ENCODE results near the gene UNCX. TPM values are rescaled to one million over a fixed set of nuclear protein-coding genes. Genes with fewer than 3 reads are reported as not detected.
"Not testable (repeated sequence)": the region's sequence is repeated elsewhere in the genome, so short reads cannot be mapped to it uniquely, and the experiment has no call there.

Gene UNCX
- 0.65 and 1.7 TPM in 2 replicates for total RNA-seq

DNA sequence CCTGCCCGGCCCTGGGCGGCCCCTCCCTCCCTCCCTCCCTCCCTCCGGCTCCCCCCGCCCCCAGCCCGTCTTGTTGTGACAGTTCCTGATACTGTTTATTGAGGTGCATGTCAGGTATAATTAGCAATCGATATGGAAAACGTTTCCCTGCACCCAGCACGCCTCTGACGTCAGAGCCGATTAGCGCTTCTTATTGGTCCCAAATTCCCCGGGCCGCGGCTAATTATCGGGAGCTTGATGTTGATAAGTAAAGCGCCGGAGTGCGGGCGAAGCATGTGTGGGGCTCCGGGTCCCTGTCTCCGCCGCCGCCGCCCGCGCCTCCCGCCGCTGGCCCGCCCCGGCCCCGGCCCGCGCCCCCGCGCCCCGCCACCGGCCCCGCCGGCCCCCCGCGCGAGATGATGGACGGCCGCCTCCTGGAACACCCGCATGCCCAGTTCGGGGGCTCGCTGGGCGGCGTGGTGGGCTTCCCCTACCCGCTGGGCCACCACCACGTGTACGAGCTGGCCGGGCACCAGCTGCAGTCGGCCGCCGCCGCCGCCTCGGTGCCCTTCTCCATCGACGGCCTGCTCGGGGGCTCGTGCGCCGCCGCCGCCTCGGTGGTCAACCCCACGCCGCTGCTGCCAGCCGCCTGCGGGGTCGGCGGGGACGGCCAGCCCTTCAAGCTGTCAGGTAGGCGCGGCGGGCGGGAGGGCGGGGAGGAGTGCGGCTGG, at the start of gene UNCX:
UNCX (plus strand) TSS at position 250 of the 710 bp plus-strand sequence; CDS start at position 396, 146 bp downstream.
- TF ChIP-seq, protein P1, sequence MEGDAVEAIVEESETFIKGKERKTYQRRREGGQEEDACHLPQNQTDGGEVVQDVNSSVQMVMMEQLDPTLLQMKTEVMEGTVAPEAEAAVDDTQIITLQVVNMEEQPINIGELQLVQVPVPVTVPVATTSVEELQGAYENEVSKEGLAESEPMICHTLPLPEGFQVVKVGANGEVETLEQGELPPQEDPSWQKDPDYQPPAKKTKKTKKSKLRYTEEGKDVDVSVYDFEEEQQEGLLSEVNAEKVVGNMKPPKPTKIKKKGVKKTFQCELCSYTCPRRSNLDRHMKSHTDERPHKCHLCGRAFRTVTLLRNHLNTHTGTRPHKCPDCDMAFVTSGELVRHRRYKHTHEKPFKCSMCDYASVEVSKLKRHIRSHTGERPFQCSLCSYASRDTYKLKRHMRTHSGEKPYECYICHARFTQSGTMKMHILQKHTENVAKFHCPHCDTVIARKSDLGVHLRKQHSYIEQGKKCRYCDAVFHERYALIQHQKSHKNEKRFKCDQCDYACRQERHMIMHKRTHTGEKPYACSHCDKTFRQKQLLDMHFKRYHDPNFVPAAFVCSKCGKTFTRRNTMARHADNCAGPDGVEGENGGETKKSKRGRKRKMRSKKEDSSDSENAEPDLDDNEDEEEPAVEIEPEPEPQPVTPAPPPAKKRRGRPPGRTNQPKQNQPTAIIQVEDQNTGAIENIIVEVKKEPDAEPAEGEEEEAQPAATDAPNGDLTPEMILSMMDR (conservative IDR thresholded peaks at IDR 0.05; ENCODE audit: low read depth, low read length) = no peak
- DNase-seq (ENCODE audit: low read depth) = no peak
- H3K4me3 ChIP-seq (ENCODE audit: low read depth, low read length) = no peak within 1 kb of the TSS

GRCh38 chr7:1187127-1187526, 45.5 kb upstream of the UNCX start:
- TF ChIP-seq, protein P1 (conservative IDR thresholded peaks at IDR 0.05; ENCODE audit: low read depth, low read length) = no peak
- no peak for DNase-seq (ENCODE audit: low read depth)

GRCh38 chr7:1188720-1189294, 43.9 kb upstream of the UNCX start:
- TF ChIP-seq, protein P1 (conservative IDR thresholded peaks at IDR 0.05; ENCODE audit: low read depth, low read length) = no peak
- DNase-seq (ENCODE audit: low read depth) = no peak
- H3K4me3 ChIP-seq (ENCODE audit: low read depth, low read length) = no peak overlapping the region

More at GRCh38 chr7:1187127-1187526, 45.5 kb upstream of the UNCX start:
- no peak overlapping the region for H3K4me3 ChIP-seq (ENCODE audit: low read depth, low read length)

- TF ChIP-seq, protein P1 (conservative IDR thresholded peaks at IDR 0.05; ENCODE audit: low read depth, low read length) = no peak
- no peak for DNase-seq (ENCODE audit: low read depth)
- no peak overlapping the region for H3K4me3 ChIP-seq (ENCODE audit: low read depth, low read length)
Measured at GRCh38 chr7:1189986-1190772, 42.5 kb upstream of the UNCX start.

DNA sequence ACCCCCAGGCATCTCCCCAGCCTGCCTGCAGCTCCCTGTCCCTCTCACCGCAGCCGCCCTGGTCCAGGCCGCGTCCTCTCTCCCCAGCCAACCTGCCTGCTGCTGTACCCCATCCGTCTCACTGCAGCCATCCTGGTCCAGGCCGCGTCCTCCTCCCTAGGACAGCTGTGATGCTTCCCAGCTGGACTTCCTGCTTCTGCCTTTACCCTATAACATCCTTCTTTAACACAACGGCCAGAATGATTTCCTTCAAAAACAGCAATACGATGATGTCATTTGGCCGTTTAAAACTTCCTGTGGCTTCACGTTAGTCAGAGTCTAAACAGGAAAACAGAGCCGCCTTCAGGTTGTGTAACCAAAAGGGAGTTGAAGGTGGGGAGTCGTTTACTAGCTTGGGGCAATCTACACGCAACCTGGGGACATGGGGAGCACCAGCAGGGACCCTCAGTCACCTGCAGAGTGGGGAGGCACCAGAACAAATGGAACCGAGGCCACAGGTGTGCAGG, 40.4 kb upstream of the UNCX start:
- no peak for DNase-seq (ENCODE audit: low read depth)
- TF ChIP-seq, protein P1 (conservative IDR thresholded peaks at IDR 0.05; ENCODE audit: low read depth, low read length) = no peak
- H3K4me3 ChIP-seq (ENCODE audit: low read depth, low read length) = no peak overlapping the region

GRCh38 chr7:1193593-1194424, 38.9 kb upstream of the UNCX start:
- no peak for DNase-seq (ENCODE audit: low read depth)
- TF ChIP-seq, protein P1 (conservative IDR thresholded peaks at IDR 0.05; ENCODE audit: low read depth, low read length) = peak; percentile 81
- no peak overlapping the region for H3K4me3 ChIP-seq (ENCODE audit: low read depth, low read length)

DNA sequence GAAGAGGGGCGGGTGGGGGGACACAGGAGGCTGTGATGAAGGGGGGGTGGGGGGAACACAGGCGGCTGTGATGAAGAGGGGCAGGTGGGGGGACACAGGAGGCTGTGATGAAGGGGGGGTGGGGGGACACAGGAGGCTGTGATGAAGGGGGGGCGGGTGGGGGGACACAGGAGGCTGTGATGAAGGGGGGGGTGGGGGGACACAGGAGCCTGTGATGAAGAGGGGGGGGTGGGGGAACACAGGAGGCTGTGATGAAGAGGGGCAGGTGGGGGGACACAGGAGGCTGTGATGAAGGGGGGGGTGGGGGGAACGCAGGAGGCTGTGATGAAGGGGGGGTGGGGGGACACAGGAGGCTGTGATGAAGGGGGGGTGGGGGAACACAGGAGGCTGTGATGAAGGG, 36.2 kb upstream of the UNCX start:
- DNase-seq (ENCODE audit: low read depth); H3K4me3 ChIP-seq (ENCODE audit: low read depth, low read length): not testable (repeated sequence)

Measured in epithelial cell of proximal tubule (primary cell).